ENCODE results near the gene PNPLA2. TPM values are rescaled to one million over a fixed set of nuclear protein-coding genes. Genes with fewer than 3 reads are reported as not detected.

PNPLA2 gene
- total RNA-seq, 3 donors from 2014 or later: 103 to 266 (median 109) TPM

DNA sequence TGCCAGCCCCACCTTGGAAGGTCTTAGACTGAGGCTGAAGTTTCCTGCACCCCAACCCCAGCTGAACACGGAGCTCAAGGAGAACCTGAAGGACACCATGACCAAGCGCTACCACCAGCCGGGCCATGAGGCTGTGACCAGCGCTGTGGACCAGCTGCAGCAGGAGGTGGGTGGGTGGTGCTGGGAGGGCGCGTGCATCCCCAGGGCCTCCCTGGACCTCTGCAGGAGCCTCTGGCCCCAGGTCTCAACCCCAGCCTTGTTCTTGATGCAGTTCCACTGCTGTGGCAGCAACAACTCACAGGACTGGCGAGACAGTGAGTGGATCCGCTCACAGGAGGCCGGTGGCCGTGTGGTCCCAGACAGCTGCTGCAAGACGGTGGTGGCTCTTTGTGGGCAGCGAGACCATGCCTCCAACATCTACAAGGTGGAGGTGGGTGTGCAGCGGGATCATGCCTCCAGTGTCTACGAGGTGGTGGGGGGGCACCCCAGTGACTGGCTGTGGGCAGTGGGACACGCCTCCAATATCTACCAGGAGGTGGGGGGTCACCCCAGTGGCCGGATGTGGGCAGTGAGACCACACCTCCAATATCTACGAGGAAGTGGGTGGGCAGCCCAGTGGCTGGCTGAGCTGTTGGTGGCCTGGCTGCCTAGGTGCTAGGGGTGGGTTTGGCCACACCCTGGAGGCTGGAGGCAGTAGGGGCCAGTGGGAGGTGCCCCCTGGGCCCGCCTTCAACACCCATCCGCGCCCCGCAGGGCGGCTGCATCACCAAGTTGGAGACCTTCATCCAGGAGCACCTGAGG, 18.7 kb downstream of the PNPLA2 start:
- Histone ChIP-seq H3K4me3 (no peak overlapping the region), H3K27ac (peak overlapping the region; percentile 35 to 93), H3K9me3 (no peaks in the 10 kb centered on the region), H3K27me3 (no peaks in the 10 kb centered on the region), H3K36me3 (no peaks in the 10 kb centered on the region), H3K4me1 (peaks cover 6 to 23% of the 10 kb centered on the region in 2 donors)
- TF ChIP-seq, protein P1, sequence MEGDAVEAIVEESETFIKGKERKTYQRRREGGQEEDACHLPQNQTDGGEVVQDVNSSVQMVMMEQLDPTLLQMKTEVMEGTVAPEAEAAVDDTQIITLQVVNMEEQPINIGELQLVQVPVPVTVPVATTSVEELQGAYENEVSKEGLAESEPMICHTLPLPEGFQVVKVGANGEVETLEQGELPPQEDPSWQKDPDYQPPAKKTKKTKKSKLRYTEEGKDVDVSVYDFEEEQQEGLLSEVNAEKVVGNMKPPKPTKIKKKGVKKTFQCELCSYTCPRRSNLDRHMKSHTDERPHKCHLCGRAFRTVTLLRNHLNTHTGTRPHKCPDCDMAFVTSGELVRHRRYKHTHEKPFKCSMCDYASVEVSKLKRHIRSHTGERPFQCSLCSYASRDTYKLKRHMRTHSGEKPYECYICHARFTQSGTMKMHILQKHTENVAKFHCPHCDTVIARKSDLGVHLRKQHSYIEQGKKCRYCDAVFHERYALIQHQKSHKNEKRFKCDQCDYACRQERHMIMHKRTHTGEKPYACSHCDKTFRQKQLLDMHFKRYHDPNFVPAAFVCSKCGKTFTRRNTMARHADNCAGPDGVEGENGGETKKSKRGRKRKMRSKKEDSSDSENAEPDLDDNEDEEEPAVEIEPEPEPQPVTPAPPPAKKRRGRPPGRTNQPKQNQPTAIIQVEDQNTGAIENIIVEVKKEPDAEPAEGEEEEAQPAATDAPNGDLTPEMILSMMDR (IDR thresholded peaks at IDR 0.05): no peak
- no peak for TF ChIP-seq POLR2A (IDR thresholded peaks at IDR 0.05)
- TF ChIP-seq POLR2AphosphoS5 (IDR thresholded peaks at IDR 0.05): no peak
- DNase-seq (ENCODE audit: low spot score in 2 of 2): no peak
- intact Hi-C loops (cut with DNase I; ENCODE audit: low total_unique reads): no loop called here

DNA sequence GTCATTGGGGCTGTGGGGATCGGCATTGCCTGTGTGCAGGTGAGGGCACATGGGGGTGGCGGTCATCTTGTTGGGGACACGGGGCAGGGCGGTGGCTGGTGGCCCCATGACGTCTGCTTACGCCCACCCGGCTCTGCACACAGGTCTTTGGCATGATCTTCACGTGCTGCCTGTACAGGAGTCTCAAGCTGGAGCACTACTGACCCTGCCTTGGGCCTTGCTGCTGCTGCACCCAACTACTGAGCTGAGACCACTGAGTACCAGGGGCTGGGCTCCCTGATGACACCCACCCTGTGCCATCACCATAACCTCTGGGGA, 19.2 kb downstream of the PNPLA2 start:
- Histone ChIP-seq H3K4me1 (peaks cover 3 to 21% of the 10 kb centered on the region in 2 donors), H3K4me3 (no peak overlapping the region), H3K36me3 (no peaks in the 10 kb centered on the region), H3K27me3 (no peaks in the 10 kb centered on the region), H3K27ac (no peak overlapping the region), H3K9me3 (no peaks in the 10 kb centered on the region)
- intact Hi-C loops (cut with DNase I; ENCODE audit: low total_unique reads): no loop called here
- no peak for DNase-seq (ENCODE audit: low spot score in 2 of 2)
- TF ChIP-seq POLR2A (IDR thresholded peaks at IDR 0.05) (no peak), POLR2AphosphoS5 (IDR thresholded peaks at IDR 0.05) (no peak)
- TF ChIP-seq, protein P1 (IDR thresholded peaks at IDR 0.05): no peak

DNA sequence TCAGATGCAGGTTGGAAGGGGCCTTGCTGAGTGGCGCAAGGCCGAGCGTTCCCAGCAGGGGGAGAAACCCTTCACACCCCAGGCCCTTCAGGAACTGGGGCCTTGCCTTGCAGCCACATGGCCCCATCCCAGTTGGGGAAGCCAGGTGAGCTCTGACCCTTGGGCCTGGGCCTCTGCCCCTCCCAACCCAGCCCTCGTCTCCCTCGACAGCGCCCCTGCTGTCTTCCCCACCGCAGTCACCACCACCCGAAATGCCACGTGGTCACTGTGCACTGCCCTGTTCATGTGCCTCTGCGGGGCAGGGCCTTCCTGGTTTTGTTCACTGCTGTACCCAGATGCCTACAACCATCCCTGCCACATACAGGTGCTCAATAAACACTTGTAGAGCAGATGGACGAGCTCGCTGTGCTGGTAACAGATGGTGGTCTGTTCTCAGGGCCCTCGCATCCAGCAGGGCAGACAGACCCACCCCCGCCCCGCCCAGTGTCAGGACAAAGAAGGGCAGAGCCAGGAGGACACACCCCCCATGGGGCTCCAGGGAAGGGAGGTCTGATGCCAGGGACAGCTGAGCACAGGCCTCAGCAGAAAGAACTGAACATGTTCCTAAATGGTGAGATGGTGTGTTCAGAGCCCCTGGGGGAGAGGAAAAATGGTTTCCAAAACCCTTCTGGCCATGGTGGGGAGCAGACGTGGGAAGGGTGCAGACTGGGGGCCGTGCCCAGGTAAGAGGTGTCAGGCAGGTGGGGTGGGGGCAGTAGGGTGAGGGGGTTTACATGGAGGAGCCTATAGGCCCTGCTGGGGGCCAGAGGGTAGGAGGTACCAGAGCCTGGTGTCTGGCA, 19.9 kb downstream of the PNPLA2 start:
- intact Hi-C loops (cut with DNase I; ENCODE audit: low total_unique reads): no loop called here
- H3K36me3 ChIP-seq: no peaks in the 10 kb centered on the region
- no peaks in the 10 kb centered on the region for H3K9me3 ChIP-seq
- H3K27me3 ChIP-seq: no peaks in the 10 kb centered on the region
- peaks cover 3 to 25% of the 10 kb centered on the region in 2 donors for H3K4me1 ChIP-seq
- H3K27ac ChIP-seq: peak overlapping the region; percentile 4 to 10
- no peak overlapping the region for H3K4me3 ChIP-seq
- TF ChIP-seq POLR2A (IDR thresholded peaks at IDR 0.05) (no peak), POLR2AphosphoS5 (IDR thresholded peaks at IDR 0.05) (no peak)
- TF ChIP-seq, protein P1 (IDR thresholded peaks at IDR 0.05): no peak
- DNase-seq (ENCODE audit: low spot score in 2 of 2): no peak

DNA sequence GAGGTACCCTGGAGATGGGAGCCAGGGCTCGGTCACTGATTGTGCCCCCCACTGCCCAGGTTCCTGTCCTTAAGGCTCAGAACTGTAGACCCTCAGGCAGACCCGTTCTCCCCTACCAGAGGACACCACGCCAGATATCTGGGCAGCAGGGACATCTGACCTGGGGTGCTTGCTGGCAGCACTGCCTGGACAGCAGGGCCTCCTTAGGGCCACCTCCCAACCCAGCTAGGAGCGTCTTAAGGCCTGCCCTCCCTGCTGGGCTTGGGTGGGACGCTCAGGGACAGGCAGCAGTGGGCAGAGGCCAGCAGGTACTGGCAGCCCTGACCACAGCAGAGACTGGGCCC, 20.5 kb downstream of the PNPLA2 start:
- H3K36me3 ChIP-seq: no peaks in the 10 kb centered on the region
- intact Hi-C loops (cut with DNase I; ENCODE audit: low total_unique reads): no loop called here
- TF ChIP-seq, protein P1 (IDR thresholded peaks at IDR 0.05): no peak
- TF ChIP-seq POLR2A (IDR thresholded peaks at IDR 0.05): no peak
- no peak for TF ChIP-seq POLR2AphosphoS5 (IDR thresholded peaks at IDR 0.05)
- H3K9me3 ChIP-seq: no peaks in the 10 kb centered on the region
- no peaks in the 10 kb centered on the region for H3K27me3 ChIP-seq
- no peak for DNase-seq (ENCODE audit: low spot score in 2 of 2)
- H3K27ac ChIP-seq: no peak overlapping the region
- H3K4me1 ChIP-seq: peaks cover 3 to 24% of the 10 kb centered on the region in 2 donors
- H3K4me3 ChIP-seq: no peak overlapping the region
